ENCODE results near the gene EARS2.
A peak's percentile ranks its signal among the peaks of the same experiment; 100 is the strongest.
"Not testable (repeated sequence)": the region's sequence is repeated elsewhere in the genome, so short reads cannot be mapped to it uniquely, and the experiment has no call there.

The EARS2 gene

DNA sequence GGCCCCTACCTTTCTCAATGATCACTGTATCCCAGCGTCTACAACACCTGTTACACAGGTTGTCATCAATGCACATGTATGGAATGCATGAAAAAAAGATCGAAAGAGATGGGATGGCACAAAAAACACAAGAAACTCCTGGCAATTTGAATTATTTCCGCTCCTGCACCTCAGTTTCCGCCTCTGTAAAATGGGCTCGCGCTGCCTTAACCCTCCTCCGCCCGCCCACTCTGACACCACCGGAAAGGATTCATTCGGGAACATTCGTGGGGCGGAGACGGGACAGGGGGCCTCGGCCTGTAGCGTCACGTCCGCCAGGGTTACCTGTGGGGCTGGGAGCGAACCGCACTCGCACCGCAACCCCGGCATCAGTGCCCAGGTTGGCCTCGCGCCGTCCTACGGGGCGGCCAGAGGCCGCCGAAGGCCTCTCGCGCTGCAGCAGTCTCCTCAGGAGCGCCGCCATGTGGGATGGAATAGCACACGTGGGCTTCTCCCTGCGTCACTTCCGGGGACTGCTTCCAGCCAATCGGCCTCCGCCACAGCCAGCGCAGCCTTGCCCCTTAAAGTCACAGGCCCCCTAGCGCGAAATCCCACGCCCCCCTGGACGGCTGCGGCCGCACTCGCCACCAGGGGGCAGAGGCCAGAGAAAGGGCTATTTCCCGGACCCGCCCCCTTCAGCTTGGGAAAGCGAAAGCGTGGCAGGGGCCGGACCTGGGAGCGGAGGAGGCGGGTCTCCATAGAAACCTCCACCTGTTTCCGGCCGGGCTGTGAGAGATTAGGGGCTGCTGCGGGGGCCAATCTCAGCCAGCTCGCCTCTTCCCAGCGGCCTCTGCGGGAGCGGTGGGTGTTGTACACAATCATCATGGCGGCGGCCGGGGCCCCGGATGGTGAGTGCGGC, at the start of gene EARS2, which contains the start of gene UBFD1:
EARS2 (minus strand) TSS at position 470 of the 898 bp plus-strand sequence; CDS start at position 463, 7 bp downstream.
UBFD1 (plus strand) TSS at position 847 of the 898 bp plus-strand sequence; CDS start at position 863, 16 bp downstream.
- DNase-seq (ENCODE audit: low read depth): peak; percentile 92

DNA sequence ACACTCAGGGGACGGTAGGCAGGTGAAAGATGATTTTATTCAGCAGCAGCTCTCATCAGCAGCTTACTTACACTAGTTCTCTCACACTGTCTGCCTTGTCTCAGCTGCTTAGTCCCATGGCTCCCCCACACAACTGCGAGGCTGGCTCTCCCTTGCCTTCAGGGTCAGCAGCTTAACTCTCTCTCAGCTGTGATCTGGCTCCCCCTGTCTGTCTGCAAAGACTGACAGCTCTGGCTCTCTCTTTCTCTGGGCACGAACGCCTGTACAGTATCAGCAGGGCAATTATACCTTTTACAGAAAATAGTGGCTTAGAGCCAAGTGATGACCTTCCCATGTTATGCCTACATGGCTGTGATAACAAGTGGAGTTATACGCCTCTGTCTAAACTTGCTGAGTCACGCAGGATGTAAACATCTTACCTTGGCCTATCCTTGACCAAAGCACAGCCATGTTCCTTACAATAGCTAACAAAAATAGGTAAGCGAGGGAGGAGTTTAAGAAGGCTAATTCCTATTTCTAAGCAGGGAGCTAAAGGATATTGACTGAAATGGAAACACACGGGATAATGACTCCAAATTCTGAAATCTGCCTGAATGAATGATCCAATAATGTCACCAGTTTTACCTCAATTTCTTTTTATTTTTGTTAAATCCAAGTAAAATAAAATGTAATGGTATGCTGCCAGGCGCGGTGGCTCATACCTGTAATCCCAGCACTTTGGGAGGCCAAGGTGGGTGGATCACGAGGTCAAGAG, 40.0 kb upstream of the EARS2 start:
- no peak for DNase-seq (ENCODE audit: low read depth)

DNA sequence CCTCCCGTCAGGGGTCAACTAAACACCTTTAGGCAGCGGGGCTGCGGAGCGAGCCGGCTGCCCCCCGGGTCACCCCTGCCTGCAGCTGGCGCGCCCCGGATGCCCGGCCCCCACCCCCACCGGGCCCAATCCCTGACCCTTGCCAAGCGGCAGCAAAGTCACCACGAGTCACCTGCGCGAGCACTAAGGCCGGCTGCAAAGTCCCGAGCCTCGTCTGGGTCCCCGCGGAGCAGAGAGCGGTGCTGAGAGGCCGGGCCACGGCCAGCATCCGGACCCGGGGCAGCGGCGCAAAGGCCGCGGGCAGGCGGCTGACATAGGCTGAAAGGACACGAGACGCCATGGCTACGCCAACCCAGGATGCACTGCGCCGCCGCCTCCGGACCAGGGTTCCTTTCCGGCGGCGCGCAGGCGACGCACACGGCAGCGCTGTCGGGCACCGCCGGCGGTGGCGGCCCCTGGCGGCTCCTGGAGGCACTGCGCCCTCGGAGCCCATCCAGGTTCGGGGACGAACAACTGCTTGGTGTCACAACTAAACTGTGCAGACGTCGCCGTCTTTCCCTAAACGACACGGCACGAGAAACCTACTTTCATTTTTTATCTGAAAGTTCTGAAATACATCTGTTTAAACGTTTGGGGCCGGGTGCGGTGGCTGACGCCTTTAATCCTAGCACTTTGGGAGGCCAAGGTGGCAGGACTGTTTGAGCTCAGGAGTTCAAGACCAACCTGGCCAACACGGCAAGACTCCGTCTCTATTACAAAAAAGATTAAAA, 39.0 kb upstream of the EARS2 start, which contains the start of gene NDUFAB1:
NDUFAB1 (minus strand) TSS at position 366 of the 770 bp plus-strand sequence; CDS start at position 340, 26 bp downstream.
- peak; percentile 34 for DNase-seq (ENCODE audit: low read depth)

DNA sequence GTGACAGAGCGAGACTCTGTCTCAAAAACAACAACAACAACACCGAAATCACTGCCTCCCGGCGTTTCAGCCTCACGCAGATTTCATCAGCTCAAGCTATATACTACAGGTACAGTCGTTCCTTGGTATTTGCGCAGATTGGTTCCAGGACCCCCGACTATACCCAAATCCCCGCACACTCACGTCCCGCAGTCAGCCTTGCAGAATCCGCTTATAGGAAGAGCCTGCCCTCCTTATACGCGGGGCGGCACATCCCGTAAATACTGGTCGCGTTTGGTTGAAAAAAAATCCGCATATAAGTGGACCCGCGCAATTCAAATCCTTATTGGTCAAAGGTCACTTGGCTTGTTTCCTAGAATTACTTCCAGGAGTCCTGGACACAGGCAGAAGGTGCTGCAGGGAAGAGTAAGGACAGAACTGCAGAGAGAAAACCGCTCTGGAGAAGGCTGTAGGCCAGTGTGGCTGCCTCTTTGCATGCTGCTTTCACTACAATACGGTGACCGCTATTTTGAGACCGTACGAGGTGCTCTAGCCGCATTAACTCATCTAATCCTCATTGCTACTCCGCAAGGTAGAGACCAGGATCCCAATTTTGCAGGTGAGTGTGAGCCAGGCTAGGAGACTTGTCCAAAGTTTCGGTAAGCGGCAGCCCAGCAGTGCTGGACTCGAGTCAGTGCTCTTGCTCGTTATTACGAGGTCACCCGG, 38.2 kb upstream of the EARS2 start:
- no peak for DNase-seq (ENCODE audit: low read depth)

DNA sequence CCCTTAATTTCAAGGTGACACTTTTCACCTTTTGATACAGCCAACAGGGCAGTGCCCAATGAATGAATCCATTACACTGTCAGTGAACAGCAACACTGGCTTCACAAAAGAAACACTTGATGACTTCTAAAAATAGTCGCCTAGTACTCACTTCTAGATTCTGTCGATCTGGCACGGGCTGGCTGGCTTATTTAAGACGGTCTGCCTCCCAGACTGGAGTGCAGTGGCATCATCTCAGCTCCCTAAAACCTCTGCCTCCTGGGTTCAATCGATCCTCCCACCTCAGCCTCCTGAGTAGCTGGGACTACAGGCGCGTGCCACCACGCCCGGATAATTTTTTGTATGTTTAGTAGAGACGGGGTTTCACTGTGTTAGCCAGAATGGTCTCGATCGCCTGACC, 37.0 kb upstream of the EARS2 start:
- no peak for DNase-seq (ENCODE audit: low read depth)

DNA sequence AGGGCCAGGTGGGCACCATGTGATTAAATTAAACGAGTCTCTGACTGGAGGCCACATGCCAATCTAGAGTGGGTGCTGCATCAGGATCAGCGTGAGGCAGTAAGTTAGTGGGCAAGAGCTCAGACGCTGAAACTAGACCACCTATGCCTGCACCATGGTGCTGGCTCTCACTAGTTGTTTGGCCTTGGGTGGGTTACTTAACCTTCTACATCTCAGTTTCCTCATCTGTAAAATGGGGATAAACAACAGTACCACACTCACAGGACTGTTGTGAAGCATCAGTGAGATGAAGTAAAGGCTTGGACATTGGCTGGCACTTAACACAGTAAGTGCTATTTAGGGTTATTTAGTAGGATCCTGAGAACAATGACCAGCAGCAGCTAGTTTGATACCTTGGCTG, 33.0 kb upstream of the EARS2 start:
- no peak for DNase-seq (ENCODE audit: low read depth)

DNA sequence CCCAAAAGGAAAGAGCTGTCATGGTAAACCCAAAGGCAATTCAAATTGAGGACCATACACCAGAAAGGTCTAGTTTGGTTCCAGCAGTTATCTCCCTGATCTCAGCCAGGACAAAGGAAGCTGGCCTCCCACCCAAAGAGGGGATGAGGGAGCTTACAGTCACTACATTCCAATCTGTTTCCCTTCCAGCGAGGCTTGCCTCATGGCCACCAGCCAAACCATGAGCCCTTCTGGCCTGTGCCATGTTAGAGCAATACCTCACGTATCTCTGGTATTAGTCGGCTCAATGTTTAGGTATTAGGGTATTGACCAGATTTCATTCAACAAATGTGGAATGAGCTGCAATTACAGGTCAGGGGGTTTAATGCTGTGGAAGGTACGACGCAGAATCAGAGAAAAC, 30.6 kb upstream of the EARS2 start:
- peak; percentile 47 for DNase-seq (ENCODE audit: low read depth)

DNA sequence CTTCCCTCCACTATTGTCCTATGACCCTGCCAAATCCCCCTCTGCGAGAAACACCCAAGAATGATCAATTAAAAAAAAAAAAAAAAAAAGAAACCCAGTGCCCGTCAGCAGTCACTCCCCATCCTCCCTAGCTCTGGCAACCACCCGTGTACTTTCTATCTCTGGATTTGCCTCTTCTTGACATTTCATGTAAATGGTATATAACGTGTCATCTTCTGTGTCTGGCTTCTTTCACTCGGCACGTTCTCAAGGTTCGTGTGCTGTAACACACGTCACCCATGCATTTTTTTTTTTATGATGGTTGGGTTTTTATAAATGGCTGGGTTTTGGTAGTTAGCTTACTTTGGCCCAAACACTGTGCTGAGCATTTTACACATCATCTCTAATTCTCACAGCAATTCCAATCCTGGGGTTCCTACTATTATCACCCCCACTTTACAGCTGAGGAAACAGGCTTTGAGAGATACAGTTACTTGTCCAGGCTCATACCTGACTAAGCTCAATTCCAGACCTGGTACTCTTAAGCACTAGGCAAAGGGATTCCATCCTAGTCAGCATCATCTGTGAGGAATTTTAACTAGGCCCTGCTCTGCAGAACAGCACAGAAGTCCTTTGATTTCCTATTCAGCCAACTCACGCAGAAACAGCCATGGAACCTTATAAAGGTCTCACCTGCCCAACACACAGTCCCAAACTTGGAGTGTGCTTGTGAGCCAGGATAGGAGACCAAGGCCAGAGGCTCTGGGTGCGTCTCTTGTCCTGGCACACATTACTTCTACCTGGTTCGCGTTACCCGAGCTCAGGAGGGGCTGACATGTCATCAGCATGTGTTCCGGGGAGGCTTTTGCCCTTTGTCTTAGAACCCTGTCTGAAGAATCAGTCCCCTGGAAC, 27.3 kb upstream of the EARS2 start:
- DNase-seq (ENCODE audit: low read depth): no peak

DNA sequence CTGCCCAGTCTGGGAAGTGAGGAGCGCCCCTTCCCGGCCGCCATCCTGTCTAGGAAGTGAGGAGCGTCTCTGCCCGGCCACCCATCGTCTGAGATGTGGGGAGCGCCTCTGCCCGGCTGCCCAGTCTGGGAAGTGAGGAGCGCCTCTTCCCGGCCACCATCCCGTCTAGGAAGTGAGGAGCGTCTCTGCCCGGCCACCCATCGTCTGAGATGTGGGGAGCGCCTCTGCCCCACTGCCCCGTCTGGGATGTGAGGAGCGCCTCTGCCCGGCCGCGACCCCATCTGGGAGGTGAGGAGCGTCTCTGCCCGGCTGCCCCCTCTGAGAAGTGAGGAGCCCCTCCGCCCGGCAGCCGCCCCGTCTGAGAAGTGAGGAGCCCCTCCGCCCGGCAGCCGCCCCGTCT, 26.1 kb upstream of the EARS2 start:
- not testable (repeated sequence) for DNase-seq (ENCODE audit: low read depth)

DNA sequence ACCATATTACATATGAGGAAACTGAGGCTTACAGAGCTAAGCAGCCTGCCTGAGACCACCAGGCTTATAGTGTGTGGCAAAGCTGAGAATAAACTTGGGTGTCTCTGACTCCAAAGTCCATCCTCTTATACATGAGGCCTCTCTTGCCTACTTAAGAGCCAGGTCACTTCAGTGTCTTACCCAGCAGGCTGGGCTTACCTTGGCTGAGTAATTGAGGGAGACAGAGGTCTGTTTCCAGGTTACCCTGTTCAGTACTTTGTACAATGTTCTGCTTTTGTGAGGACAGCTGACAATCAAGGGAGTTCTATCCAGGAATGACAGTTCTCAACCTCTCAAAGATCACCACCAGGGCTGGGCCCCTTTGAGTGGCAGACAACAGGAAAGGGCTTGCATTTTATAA, 24.6 kb upstream of the EARS2 start:
- no peak for DNase-seq (ENCODE audit: low read depth)

DNA sequence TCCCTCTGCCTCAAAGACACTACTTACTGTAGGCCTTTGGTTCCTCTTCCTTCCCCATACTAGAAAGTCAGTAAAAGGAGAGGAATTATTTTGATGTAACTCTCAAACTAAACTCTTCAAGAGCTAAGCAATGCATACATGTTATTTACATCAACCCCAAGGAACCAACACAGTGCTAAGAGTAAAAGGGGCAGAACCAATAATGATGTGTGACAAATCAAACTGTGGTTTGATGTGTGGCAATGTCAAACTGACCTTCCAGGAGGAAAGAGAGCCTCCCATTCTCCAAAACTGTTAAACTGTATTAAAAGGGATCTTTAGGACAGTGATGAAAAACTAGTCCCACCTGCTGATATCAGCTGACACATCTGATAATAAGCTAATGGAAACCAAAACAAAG, 23.2 kb upstream of the EARS2 start:
- no peak for DNase-seq (ENCODE audit: low read depth)

DNA sequence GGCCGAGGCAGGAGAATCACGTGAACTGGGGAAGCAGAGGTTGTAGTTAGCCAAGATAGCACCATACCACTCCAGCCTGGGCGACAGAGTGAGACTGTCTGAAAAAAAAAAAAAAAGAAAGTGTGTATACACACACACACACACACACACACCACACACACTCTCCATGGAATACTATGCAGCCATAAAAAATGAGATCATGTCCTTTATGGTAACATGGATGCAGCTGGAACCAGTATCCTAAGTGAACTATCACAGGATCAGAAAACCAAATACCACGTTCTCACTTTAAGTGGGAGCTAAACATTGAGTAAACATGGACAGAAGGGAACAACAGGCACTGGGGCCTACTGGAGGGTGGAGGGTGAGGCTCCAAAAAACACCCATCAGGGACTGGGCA, 22.2 kb upstream of the EARS2 start:
- DNase-seq (ENCODE audit: low read depth): no peak

DNA sequence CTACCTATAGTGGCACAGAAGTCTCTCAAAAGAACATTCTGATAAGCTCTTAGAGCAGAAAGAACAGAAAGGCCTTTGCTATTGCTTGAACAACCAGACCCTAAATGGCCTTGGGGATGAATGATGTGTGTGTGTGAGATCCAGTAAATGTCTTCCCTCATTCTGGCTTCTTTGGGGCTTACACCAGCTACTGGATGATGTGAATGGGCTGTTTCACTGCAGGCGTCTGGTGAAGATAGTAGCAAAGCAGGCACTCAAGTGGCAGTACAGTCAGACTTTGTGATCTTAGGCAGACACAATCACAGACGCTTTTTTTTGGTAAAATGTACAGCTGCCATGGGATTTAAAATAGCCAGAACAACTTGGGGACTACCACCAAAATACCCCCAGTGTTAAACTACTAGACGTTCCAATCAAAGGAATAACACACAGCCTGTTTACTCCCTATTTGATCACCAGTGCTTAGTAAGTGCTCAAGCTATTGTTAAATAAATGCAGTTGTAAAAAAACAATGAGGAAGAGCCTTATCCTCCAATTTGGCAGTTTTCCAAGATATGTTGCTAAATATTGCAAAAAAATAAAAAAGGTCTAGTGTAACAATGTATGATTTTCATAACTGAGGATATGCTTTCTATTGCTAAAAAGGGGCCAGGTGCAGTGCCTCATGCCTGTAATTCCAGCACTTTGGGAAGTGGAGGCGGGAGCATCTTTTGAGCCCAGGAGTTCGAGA, 21.1 kb upstream of the EARS2 start:
- no peak for DNase-seq (ENCODE audit: low read depth)

DNA sequence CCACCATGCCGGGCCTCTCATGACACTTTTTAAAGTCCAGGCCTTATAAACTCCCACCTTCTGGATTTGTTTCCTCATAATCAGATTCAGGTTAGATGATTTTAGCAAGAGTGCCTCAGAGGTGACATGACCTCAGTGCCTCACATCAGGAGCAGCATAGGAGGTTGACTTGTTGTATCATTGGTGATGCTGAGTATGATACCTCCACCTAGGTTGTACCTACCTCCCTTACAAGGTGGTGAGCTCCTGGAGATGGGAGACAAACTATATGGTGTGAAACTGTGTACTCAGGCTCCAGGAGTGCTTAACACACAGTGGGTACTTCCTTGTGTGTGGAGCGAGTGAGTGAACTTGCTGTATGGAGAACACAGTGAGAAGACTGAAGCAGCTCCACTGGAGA, 20.3 kb upstream of the EARS2 start:
- DNase-seq (ENCODE audit: low read depth): no peak

DNA sequence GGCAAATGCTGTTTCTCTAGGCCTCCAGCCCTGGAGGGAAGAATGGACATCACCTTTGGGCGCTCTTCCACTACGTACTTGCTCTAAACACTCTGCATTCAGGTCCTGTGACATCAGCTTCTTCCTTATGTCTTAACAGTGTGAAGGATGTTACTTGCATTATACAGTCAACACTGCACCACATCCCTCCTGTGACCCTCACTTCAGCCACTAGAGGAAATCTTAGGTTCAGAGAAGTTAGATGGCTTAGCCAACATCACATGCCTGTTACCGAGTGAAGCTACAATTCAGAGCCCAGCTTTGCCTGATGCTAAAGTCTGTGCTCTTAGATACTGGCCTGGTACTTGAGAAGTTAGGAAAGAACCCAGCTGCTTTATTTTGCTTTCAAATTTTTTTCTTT, 18.7 kb upstream of the EARS2 start:
- DNase-seq (ENCODE audit: low read depth): no peak

DNA sequence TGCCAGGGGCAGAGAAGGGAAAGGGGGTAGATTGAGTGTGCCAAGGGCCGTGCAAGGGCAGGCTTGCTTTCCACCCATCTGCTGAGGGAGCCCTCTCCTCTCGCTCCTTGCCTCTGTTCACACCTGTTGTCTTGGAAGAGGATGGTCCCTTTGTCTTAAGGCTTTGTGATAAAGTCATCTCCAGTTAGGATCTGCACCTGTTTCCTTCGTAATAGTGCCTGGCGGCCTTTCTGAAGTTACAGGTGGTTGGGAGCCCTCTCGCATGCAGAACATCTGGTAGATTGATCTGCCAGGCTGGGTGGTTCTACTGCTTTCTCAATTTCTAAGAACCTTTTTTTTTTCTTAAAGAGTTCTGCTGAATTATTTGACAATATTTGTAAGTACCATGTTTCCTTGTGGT, 16.7 kb upstream of the EARS2 start:
- DNase-seq (ENCODE audit: low read depth): no peak

DNA sequence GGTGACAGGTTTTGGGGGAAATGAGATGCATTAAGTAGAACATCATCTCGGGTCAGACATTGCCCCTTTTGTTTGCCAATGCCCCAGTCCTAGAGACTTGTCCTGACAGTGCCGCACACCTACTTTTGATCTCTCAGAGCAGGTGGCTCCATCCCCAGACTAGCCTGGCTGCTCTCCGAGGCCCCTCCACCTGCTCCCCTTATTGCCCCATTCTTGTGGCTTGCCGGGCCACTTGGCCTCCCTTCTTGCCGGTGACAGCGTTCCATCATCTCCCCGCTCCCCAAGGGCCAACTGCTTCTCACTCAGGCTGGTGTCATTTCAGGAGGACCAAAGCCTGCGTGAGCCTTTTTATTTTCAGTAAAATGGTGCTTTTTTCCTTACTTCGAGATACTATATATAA, 15.2 kb upstream of the EARS2 start:
- no peak for DNase-seq (ENCODE audit: low read depth)

DNA sequence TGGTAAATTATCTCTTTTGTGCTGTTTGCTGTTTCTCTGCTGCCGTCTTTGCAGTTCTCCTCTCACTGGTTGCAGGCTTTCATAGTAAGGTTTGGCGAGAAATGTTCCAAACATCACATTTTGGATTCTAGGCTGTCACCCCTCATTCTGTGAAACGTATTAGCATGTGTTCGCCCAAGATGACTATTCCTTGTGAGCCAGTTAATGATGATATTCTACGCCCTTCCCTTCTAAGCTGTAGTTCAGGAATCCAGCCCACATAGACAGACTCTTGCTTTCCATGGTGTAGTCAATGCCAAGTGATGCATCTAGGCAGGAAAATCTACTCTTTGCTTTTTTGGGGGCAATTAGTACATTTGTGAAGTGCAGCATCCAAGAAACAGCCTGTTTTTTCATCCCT, 14.7 kb upstream of the EARS2 start:
- DNase-seq (ENCODE audit: low read depth): no peak

DNA sequence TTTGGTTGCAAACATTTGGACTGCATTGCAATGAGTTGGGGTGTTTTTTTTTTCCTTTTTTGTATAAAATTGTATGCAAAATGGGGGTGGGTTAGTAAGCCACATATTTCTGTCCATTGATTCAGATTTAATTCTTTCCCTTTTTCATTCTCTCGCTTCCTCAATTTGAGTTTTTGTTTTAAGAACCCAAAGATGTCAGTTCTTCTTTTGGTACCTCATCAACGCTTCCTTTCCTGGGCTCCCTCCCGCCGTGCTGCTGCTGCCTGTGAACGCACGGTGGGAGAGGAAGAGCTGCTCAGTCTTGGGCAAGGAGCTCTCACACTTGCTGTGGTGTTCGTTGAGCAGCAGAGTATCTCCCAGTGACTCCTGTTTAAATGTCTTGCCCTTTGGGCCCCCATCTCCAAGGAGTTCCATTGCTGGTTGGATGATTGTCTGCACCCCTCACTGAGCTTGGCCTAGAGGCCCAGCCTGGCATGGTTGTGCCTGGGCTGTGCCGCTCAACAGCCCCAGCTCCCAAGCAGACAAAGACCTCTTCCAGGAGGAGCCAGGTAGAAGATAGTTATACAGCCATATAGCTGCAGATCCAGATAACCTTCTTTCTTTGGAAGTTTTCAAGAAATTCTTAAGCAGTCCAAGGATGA, 14.0 kb upstream of the EARS2 start:
- no peak for DNase-seq (ENCODE audit: low read depth)

Measured in GM04503 (cell line).